ENCODE data around the gene MCC. TPM values are rescaled to one million over a fixed set of nuclear protein-coding genes. Genes with fewer than 3 reads are reported as not detected.

Gene MCC
- total RNA-seq, 1 donor from 2014 or later = 14.0 TPM

DNA sequence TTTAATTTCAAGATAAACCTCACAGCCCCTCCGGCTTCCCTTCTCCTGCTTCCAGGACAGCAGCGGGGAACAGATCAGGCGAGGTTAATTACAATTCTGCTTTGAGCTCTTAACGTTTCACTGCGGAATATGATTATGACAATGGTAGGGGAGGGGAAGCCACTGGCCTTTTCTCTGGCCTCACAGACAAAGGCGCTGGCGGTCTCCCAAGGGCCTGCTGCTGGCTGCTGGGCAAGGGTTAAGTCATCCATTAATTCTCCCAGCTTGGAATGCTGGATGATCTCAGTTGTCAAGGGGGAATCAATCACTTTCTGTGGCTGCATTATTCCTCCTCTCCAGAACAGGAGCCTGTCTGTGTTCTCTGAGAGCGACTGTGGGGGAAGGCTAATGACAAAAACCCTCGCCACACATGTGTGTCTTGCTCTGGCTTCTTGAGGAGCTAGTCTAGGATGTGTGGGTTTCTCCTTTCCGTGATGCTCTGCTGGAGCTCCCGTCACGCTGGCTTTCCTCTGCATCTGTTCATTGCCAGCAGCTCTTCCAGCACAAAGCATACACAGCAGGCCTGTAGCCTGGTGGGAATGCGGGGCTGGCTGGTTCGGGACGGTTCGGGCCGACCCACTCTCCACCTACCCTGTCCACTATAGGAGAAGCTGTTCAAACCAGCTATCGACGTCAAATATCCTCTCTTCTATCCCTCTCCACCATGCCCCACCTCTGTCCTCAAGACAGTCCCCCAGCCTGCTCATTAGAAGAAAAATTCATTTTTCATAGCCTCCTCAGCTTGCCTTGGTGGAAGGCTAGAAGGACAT lies 428.8 kb downstream of the MCC start:
- Mint-ChIP-seq H3K27me3 (ENCODE audit: unreplicated experiment) (no peaks in the 10 kb centered on the region), H3K4me1 (ENCODE audit: unreplicated experiment) (peaks cover 14% of the 10 kb centered on the region), H3K27ac (ENCODE audit: unreplicated experiment) (no peak overlapping the region), H3K9me3 (ENCODE audit: unreplicated experiment) (no peaks in the 10 kb centered on the region), H3K36me3 (ENCODE audit: unreplicated experiment) (peaks cover 9% of the 10 kb centered on the region), H3K4me3 (ENCODE audit: unreplicated experiment) (no peak overlapping the region)
- TF ChIP-seq, protein P1, sequence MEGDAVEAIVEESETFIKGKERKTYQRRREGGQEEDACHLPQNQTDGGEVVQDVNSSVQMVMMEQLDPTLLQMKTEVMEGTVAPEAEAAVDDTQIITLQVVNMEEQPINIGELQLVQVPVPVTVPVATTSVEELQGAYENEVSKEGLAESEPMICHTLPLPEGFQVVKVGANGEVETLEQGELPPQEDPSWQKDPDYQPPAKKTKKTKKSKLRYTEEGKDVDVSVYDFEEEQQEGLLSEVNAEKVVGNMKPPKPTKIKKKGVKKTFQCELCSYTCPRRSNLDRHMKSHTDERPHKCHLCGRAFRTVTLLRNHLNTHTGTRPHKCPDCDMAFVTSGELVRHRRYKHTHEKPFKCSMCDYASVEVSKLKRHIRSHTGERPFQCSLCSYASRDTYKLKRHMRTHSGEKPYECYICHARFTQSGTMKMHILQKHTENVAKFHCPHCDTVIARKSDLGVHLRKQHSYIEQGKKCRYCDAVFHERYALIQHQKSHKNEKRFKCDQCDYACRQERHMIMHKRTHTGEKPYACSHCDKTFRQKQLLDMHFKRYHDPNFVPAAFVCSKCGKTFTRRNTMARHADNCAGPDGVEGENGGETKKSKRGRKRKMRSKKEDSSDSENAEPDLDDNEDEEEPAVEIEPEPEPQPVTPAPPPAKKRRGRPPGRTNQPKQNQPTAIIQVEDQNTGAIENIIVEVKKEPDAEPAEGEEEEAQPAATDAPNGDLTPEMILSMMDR (IDR thresholded peaks at IDR 0.05) = no peak
- DNase-seq (ENCODE audit: extremely low spot score, unreplicated experiment) = no peak

DNA sequence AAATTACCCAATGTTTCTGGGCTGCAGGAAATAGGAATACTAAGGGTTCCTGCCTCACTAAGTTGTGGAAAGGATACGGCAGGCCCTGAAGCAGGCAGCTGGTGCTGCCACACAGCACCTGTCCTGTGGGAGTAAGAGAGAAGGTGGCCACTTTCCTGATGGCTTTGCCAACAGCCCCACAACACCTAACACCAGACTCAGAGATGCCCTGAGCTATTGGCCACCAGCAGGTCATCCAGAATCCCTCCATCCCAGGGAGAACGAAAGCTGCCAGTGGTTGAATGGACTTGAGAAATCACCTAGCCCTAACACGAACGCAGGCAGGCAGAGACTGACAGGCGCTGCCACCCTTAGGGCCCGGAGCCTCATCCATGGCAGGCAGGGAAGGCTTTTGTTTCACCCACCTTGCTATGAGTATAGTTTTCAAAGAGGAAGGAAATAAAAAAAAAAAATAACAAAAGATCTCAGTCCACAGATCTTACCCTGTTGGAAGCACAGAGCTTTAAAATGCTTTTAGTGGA lies 429.5 kb downstream of the MCC start:
- peaks cover 14% of the 10 kb centered on the region for H3K4me1 Mint-ChIP-seq (ENCODE audit: unreplicated experiment)
- TF ChIP-seq, protein P1 (IDR thresholded peaks at IDR 0.05) = no peak
- H3K27me3 Mint-ChIP-seq (ENCODE audit: unreplicated experiment) = no peaks in the 10 kb centered on the region
- H3K4me3 Mint-ChIP-seq (ENCODE audit: unreplicated experiment) = no peak overlapping the region
- no peak for DNase-seq (ENCODE audit: extremely low spot score, unreplicated experiment)
- H3K27ac Mint-ChIP-seq (ENCODE audit: unreplicated experiment) = no peak overlapping the region
- H3K9me3 Mint-ChIP-seq (ENCODE audit: unreplicated experiment) = no peaks in the 10 kb centered on the region
- peaks cover 12% of the 10 kb centered on the region for H3K36me3 Mint-ChIP-seq (ENCODE audit: unreplicated experiment)

- H3K4me3 Mint-ChIP-seq (ENCODE audit: unreplicated experiment) = no peak overlapping the region
- no peak for DNase-seq (ENCODE audit: extremely low spot score, unreplicated experiment)
- H3K4me1 Mint-ChIP-seq (ENCODE audit: unreplicated experiment) = peaks cover 14% of the 10 kb centered on the region
- H3K36me3 Mint-ChIP-seq (ENCODE audit: unreplicated experiment) = peaks cover 8% of the 10 kb centered on the region
- TF ChIP-seq, protein P1 (IDR thresholded peaks at IDR 0.05) = no peak
- no peaks in the 10 kb centered on the region for H3K27me3 Mint-ChIP-seq (ENCODE audit: unreplicated experiment)
- no peak overlapping the region for H3K27ac Mint-ChIP-seq (ENCODE audit: unreplicated experiment)
- H3K9me3 Mint-ChIP-seq (ENCODE audit: unreplicated experiment) = no peaks in the 10 kb centered on the region
These were observed 430.0 kb downstream of the MCC start for GRCh38 chr5:113058269-113058668.

DNA sequence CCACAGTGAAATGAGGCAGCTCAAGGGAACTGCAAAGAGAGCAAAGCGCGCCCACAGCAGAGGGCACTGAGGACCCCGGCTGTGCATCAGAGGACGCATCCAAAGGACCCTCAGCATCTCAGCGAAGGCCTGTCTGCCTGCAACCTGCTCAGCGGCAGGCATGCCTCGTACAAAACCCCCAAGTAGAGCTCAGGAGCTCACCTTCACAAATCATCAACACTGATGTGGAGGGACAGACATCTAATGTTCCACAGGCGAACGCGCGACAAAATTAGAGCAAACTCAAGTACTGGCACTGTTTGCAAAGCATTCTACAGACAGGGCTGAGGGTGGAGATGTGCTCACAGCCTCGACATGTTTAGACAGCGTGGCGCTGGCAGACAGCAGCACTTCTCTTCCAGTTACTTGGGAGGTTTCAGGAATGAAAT lies 430.7 kb downstream of the MCC start:
- Mint-ChIP-seq H3K27me3 (ENCODE audit: unreplicated experiment) (no peaks in the 10 kb centered on the region), H3K4me3 (ENCODE audit: unreplicated experiment) (no peak overlapping the region), H3K27ac (ENCODE audit: unreplicated experiment) (no peak overlapping the region), H3K9me3 (ENCODE audit: unreplicated experiment) (no peaks in the 10 kb centered on the region), H3K4me1 (ENCODE audit: unreplicated experiment) (peaks cover 11% of the 10 kb centered on the region), H3K36me3 (ENCODE audit: unreplicated experiment) (peaks cover 3% of the 10 kb centered on the region)
- TF ChIP-seq, protein P1 (IDR thresholded peaks at IDR 0.05) = no peak
- DNase-seq (ENCODE audit: extremely low spot score, unreplicated experiment) = no peak

- no peak overlapping the region for H3K27ac Mint-ChIP-seq (ENCODE audit: unreplicated experiment)
- TF ChIP-seq, protein P1 (IDR thresholded peaks at IDR 0.05) = no peak
- no peak for DNase-seq (ENCODE audit: extremely low spot score, unreplicated experiment)
- no peak overlapping the region for H3K4me3 Mint-ChIP-seq (ENCODE audit: unreplicated experiment)
- peaks cover 3% of the 10 kb centered on the region for H3K36me3 Mint-ChIP-seq (ENCODE audit: unreplicated experiment)
- peaks cover 5% of the 10 kb centered on the region for H3K4me1 Mint-ChIP-seq (ENCODE audit: unreplicated experiment)
- no peaks in the 10 kb centered on the region for H3K27me3 Mint-ChIP-seq (ENCODE audit: unreplicated experiment)
- no peaks in the 10 kb centered on the region for H3K9me3 Mint-ChIP-seq (ENCODE audit: unreplicated experiment)
These were observed 431.3 kb downstream of the MCC start for GRCh38 chr5:113056988-113057387.

All from osteocyte (in vitro differentiated cells).